ENCODE measurements around the gene ING5. TPM values are rescaled to one million over a fixed set of nuclear protein-coding genes. Genes with fewer than 3 reads are reported as not detected.

Gene ING5
- total RNA-seq, 4 donors from 2014 or later = 6.8 to 50.0 (median 27.9) TPM

DNA sequence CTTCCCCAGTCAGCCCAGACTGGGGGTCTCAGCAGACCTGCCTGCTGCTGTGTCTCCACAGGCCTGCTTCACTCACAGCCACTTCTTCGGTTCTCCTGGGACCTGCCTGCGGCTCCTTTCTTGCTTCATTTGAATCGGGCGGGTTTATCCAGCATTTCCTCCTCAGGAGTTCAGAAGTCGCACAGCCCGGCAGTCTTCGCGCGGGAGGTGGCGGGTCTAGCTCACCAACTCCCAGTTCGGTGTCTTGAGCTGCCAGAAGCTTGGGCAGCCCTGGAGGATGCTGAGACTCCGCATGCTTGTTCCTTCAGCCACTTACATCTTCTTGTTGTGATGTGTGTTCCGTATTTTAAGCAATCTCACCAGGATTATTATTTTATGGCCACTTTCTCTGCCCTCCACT, 43.4 kb downstream of the ING5 start:
- no peak overlapping the region for H3K4me3 ChIP-seq
- intact Hi-C loops (cut with DNase I; ENCODE audit: low total_unique reads) = no loop called here
- no peaks in the 10 kb centered on the region for H3K27me3 ChIP-seq
- no peak for DNase-seq
- H3K36me3 ChIP-seq = no peaks in the 10 kb centered on the region
- TF ChIP-seq POLR2A (IDR thresholded peaks at IDR 0.05) = no peak
- TF ChIP-seq, protein P1, sequence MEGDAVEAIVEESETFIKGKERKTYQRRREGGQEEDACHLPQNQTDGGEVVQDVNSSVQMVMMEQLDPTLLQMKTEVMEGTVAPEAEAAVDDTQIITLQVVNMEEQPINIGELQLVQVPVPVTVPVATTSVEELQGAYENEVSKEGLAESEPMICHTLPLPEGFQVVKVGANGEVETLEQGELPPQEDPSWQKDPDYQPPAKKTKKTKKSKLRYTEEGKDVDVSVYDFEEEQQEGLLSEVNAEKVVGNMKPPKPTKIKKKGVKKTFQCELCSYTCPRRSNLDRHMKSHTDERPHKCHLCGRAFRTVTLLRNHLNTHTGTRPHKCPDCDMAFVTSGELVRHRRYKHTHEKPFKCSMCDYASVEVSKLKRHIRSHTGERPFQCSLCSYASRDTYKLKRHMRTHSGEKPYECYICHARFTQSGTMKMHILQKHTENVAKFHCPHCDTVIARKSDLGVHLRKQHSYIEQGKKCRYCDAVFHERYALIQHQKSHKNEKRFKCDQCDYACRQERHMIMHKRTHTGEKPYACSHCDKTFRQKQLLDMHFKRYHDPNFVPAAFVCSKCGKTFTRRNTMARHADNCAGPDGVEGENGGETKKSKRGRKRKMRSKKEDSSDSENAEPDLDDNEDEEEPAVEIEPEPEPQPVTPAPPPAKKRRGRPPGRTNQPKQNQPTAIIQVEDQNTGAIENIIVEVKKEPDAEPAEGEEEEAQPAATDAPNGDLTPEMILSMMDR (IDR thresholded peaks at IDR 0.05) = no peak
- H3K4me1 ChIP-seq = no peaks in the 10 kb centered on the region
- no peaks in the 10 kb centered on the region for H3K9me3 ChIP-seq
- H3K27ac ChIP-seq = no peak overlapping the region

DNA sequence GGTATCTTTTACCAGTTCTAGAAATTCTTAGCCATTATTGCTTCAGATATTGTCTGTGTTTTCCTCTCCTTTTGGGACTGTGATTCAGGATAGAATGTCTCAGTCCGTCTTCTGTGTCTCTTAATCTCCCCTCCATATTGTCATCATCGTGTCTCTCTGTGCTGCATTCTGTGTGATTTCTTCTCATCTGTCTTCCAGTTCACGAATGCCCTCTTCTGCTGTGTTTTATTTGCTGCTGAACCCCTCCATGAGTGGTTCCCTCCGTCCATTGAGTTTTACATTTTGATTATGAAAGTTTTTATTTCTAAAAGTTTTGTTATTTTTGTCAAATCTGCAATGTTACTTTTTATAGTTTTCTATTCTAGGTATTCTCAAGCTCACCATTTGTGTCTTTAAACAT, 44.2 kb downstream of the ING5 start:
- Histone ChIP-seq H3K4me3 (no peak overlapping the region), H3K4me1 (no peaks in the 10 kb centered on the region), H3K9me3 (no peaks in the 10 kb centered on the region), H3K36me3 (no peaks in the 10 kb centered on the region), H3K27ac (no peak overlapping the region), H3K27me3 (no peaks in the 10 kb centered on the region)
- no peak for TF ChIP-seq POLR2A (IDR thresholded peaks at IDR 0.05)
- TF ChIP-seq, protein P1 (IDR thresholded peaks at IDR 0.05) = no peak
- DNase-seq = no peak
- intact Hi-C loops (cut with DNase I; ENCODE audit: low total_unique reads) = no loop called here

DNA sequence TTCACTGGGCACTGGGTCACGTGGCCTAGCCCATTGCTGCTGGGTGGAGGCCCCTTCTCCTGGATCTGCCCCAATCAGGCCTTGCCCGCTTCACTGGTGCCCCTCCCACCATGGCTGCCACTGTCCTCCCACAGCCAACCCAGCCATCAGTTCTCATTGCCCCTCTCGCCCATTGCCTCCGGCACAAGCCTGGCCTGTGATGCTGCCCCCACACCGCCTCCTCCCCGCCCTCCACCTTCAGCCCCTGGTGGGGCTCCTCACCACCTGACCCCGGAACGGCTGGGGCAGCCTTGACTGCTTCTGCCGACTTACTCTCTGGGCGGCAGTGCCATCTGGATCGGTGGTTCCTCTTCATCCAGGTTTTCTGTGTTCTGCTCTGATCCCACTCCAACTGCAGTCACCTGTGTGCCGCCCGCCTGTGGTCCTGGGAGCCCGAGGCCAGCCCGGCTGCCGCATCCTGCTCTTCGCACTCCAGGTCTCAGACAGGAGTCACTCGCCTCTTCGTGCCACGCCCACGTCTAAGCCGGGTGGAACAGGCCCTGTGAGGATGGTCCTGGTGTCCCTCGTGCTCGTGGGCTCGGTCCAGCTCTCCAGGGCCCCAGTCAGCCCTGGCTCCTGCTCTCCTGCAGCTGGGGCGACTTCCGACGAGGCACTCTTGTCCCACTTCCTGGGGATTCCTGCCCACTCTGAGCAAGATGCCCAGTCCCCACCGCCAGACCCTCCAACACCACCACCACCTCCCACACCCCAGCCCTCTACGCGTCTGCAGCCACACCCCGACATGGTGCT, 46.8 kb downstream of the ING5 start:
- no peak for DNase-seq
- Histone ChIP-seq H3K4me1 (no peaks in the 10 kb centered on the region), H3K27me3 (no peaks in the 10 kb centered on the region), H3K36me3 (no peaks in the 10 kb centered on the region), H3K4me3 (no peak overlapping the region), H3K27ac (no peak overlapping the region), H3K9me3 (no peaks in the 10 kb centered on the region)
- no peak for TF ChIP-seq POLR2A (IDR thresholded peaks at IDR 0.05)
- TF ChIP-seq, protein P1 (IDR thresholded peaks at IDR 0.05) = no peak
- intact Hi-C loops (cut with DNase I; ENCODE audit: low total_unique reads) = no loop called here

DNA sequence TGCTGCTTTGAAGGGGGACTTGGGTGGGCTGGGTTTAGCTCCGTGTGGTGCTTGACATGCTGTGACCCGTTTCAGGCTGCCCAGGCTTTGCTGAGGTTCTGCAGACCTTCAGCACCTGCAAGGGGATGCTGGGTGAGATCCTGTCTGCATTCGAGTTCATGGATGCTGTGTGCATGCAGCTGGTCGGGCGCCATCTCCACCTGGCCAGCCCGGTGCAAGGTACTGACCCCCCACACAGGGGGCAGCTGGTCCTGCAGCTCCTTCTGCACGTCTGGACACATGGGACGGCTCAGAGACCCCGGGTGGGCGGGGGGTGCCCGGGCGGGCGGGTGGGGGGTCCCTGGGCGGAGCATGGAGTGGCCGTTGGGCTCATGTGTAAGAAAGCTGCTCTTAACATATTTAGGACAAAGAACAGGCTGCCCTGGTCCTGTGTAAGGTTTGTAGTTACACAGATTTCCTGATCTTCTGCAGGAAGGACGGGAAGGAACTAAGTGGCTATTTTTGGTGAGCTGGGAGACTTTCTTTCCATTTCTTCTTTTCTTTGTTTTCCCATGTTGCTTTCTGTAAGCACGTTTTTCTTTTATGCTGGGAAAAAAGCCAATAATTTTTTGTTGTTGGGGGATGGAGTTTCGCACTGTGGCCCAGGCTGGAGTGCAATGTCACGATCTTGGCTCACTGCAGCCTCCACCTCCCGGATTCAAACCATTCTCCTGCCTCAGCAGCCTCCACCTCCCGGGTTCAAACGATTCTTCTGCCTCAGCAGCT, 48.4 kb downstream of the ING5 start:
- H3K27ac ChIP-seq = no peak overlapping the region
- no peaks in the 10 kb centered on the region for H3K27me3 ChIP-seq
- intact Hi-C loops (cut with DNase I; ENCODE audit: low total_unique reads) = no loop called here
- no peaks in the 10 kb centered on the region for H3K36me3 ChIP-seq
- no peak for TF ChIP-seq POLR2A (IDR thresholded peaks at IDR 0.05)
- TF ChIP-seq, protein P1 (IDR thresholded peaks at IDR 0.05) = no peak
- no peak for DNase-seq
- H3K4me3 ChIP-seq = no peak overlapping the region
- no peaks in the 10 kb centered on the region for H3K4me1 ChIP-seq
- H3K9me3 ChIP-seq = no peaks in the 10 kb centered on the region

DNA sequence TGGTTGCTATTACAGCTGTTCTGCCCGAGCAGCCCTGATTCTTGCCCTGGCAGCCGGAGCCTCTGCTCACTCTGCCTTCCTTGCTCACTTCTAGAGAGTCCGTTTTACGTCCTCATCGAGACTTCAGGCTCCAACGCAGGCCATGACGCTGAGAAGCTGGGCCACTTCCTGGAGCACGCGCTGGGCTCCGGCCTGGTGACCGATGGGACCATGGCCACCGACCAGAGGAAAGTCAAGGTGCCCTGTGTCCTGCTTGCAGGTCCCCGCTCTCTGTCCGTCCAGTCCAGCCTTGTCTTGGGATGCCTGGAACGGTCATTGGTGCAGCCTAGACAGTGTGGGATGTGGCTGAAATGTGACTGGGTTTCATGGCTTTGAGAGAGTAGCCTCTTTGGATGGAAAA, 49.3 kb downstream of the ING5 start:
- H3K27me3 ChIP-seq = no peaks in the 10 kb centered on the region
- no peaks in the 10 kb centered on the region for H3K9me3 ChIP-seq
- H3K4me1 ChIP-seq = no peaks in the 10 kb centered on the region
- no peak for DNase-seq
- intact Hi-C loops (cut with DNase I; ENCODE audit: low total_unique reads) = no loop called here
- TF ChIP-seq, protein P1 (IDR thresholded peaks at IDR 0.05) = no peak
- no peak for TF ChIP-seq POLR2A (IDR thresholded peaks at IDR 0.05)
- no peak overlapping the region for H3K27ac ChIP-seq
- no peak overlapping the region for H3K4me3 ChIP-seq
- no peaks in the 10 kb centered on the region for H3K36me3 ChIP-seq

Measured in uterus (tissue), 4 donors.